Mucosa of rectum (tissue), 2 donors: ENCODE data around the gene TMEM151B.

Experiments
- H3K27ac ChIP-seq, 2 donors: one replicate each; pipeline ENCODE4 v1.7.0; 2013; ENCODE audit warnings: inconsistent platforms in 2 of 2, low read depth in 2 of 2, low read length in 2 of 2
- H3K27me3 ChIP-seq, 2 donors: one replicate each; pipeline ENCODE4 v1.7.0; 2013; ENCODE audit warnings: low read length in 2 of 2; ENCODE audit not compliant: control insufficient read depth in 2 of 2, insufficient read depth in 2 of 2
- H3K36me3 ChIP-seq, 2 donors: one replicate each; pipeline ENCODE4 v1.7.0; 2013; ENCODE audit warnings: low read length in 2 of 2; ENCODE audit not compliant: control insufficient read depth in 2 of 2, insufficient read depth in 2 of 2
- H3K4me1 ChIP-seq, 2 donors: one replicate each; pipeline ENCODE4 v1.7.0; 2013; ENCODE audit warnings: low read length in 2 of 2, mild to moderate bottlenecking in 1 of 2; ENCODE audit not compliant: control insufficient read depth in 2 of 2, insufficient read depth in 2 of 2
- H3K4me3 ChIP-seq, 2 donors: one replicate each; pipeline ENCODE4 v1.7.0; 2013; ENCODE audit warnings: low read length in 2 of 2
- H3K9ac ChIP-seq, 2 donors: one replicate each; pipeline ENCODE4 v1.7.0; 2013; ENCODE audit warnings: low read length in 2 of 2, low read depth in 1 of 2, mild to moderate bottlenecking in 1 of 2
- H3K9me3 ChIP-seq, 2 donors: one replicate each; pipeline ENCODE4 v1.7.0; 2013; ENCODE audit warnings: low read length in 2 of 2; ENCODE audit not compliant: control insufficient read depth in 2 of 2
- donor health status: healthy.
- donor health status: Normal muscosa, but diverticular disease.

Gene TMEM151B

GRCh38 chr6:44258325-44258863 is 11.9 kb upstream of the TMEM151B start:
- Histone ChIP-seq H3K27ac (peak overlapping the region in 1 of 2 donors; percentile 88), H3K4me1 (peaks cover 25 to 34% of the 10 kb centered on the region in 2 donors), H3K36me3 (peaks cover 25 to 40% of the 10 kb centered on the region in 2 donors), H3K4me3 (no peak overlapping the region), H3K27me3 (no peaks in the 10 kb centered on the region), H3K9me3 (no peaks in the 10 kb centered on the region), H3K9ac (no peak overlapping the region)

GRCh38 chr6:44258921-44259320 is 11.3 kb upstream of the TMEM151B start:
- H3K27me3 ChIP-seq: no peaks in the 10 kb centered on the region
- no peaks in the 10 kb centered on the region for H3K9me3 ChIP-seq
- peaks cover 21 to 35% of the 10 kb centered on the region in 2 donors for H3K36me3 ChIP-seq
- H3K4me3 ChIP-seq: no peak overlapping the region
- H3K9ac ChIP-seq: no peak overlapping the region
- H3K4me1 ChIP-seq: peaks cover 31 to 39% of the 10 kb centered on the region in 2 donors
- no peak overlapping the region for H3K27ac ChIP-seq

GRCh38 chr6:44260011-44260410 is 10.2 kb upstream of the TMEM151B start:
- Histone ChIP-seq H3K9ac (no peak overlapping the region), H3K27me3 (no peaks in the 10 kb centered on the region), H3K4me1 (peaks cover 41 to 50% of the 10 kb centered on the region in 2 donors), H3K4me3 (no peak overlapping the region), H3K9me3 (no peaks in the 10 kb centered on the region), H3K27ac (no peak overlapping the region), H3K36me3 (peaks cover 10 to 24% of the 10 kb centered on the region in 2 donors)

- no peak overlapping the region for H3K4me3 ChIP-seq
- H3K27ac ChIP-seq: no peak overlapping the region
- H3K9me3 ChIP-seq: no peaks in the 10 kb centered on the region
- H3K9ac ChIP-seq: no peak overlapping the region
- H3K27me3 ChIP-seq: no peaks in the 10 kb centered on the region
- peaks cover 7 to 19% of the 10 kb centered on the region in 2 donors for H3K36me3 ChIP-seq
- H3K4me1 ChIP-seq: peaks cover 41 to 51% of the 10 kb centered on the region in 2 donors
Measured at GRCh38 chr6:44260451-44261297, 9.6 kb upstream of the TMEM151B start.

DNA sequence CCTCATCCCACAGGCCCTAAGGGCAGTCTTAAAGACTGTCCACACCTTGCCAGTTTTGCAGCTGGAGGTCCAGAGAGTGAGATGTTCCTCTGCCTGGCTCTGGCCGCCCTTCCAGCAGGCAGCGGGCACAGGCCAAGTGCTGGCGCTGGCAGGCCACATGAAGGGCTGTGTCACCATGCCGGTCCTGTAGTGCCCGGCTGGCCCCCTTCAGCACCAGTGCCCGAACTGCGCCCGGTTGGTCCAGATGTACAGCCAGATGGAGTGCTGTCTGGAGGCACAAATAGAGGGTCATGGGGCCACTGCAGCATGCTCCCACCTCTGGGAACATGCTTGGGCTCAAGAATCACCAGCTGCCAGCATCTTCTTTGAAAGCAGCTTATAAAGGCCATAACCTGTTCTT is 8.7 kb upstream of the TMEM151B start:
- H3K27me3 ChIP-seq: no peaks in the 10 kb centered on the region
- H3K9me3 ChIP-seq: no peaks in the 10 kb centered on the region
- H3K36me3 ChIP-seq: peaks cover 7 to 19% of the 10 kb centered on the region in 2 donors
- no peak overlapping the region for H3K27ac ChIP-seq
- no peak overlapping the region for H3K4me3 ChIP-seq
- no peak overlapping the region for H3K9ac ChIP-seq
- peaks cover 34 to 45% of the 10 kb centered on the region in 2 donors for H3K4me1 ChIP-seq

GRCh38 chr6:44262467-44263353 is 7.5 kb upstream of the TMEM151B start:
- Histone ChIP-seq H3K27me3 (no peaks in the 10 kb centered on the region), H3K27ac (peak overlapping the region in 1 of 2 donors; percentile 79), H3K4me3 (peak overlapping the region; percentile 80 to 87), H3K9ac (peak overlapping the region; percentile 81 to 88), H3K9me3 (no peaks in the 10 kb centered on the region), H3K36me3 (peaks cover 7 to 19% of the 10 kb centered on the region in 2 donors), H3K4me1 (peaks cover 28 to 39% of the 10 kb centered on the region in 2 donors)

- Histone ChIP-seq H3K4me1 (peaks cover 25 to 34% of the 10 kb centered on the region in 2 donors), H3K27me3 (peaks cover 5% of the 10 kb centered on the region in 2 donors), H3K9ac (peak overlapping the region; percentile 81 to 88), H3K36me3 (peaks cover 7 to 19% of the 10 kb centered on the region in 2 donors), H3K27ac (peak overlapping the region; percentile 8 to 79), H3K9me3 (no peaks in the 10 kb centered on the region), H3K4me3 (peak overlapping the region; percentile 80 to 87)
Measured at GRCh38 chr6:44263354-44264100, 6.7 kb upstream of the TMEM151B start.

- H3K9ac ChIP-seq: peak overlapping the region; percentile 81 to 88
- H3K9me3 ChIP-seq: no peaks in the 10 kb centered on the region
- peak overlapping the region; percentile 46 to 79 for H3K27ac ChIP-seq
Measured at GRCh38 chr6:44264154-44265006, 5.9 kb upstream of the TMEM151B start.

More at GRCh38 chr6:44264154-44265006, 5.9 kb upstream of the TMEM151B start:
- Histone ChIP-seq H3K4me1 (peaks cover 25 to 32% of the 10 kb centered on the region in 2 donors), H3K36me3 (peaks cover 7 to 13% of the 10 kb centered on the region in 2 donors), H3K4me3 (peak overlapping the region; percentile 80 to 87), H3K27me3 (peaks cover 13 to 14% of the 10 kb centered on the region in 2 donors)
